ENCODE data around the gene NPEPL1. TPM values are rescaled to one million over a fixed set of nuclear protein-coding genes. Genes with fewer than 3 reads are reported as not detected.

NPEPL1 gene
- total RNA-seq, 2 donors from 2014 or later = 25.7 to 29.0 TPM

GRCh38 chr20:58664331-58664730 is 28.3 kb upstream of the NPEPL1 start:
- ATAC-seq (replicated peaks in 1 of 2) = no peak
- DNase-seq = no peak
- Mint-ChIP-seq H3K4me1 (ENCODE audit: low read depth) (peaks cover 55% of the 10 kb centered on the region), H3K27me3 (ENCODE audit: low read depth) (no peaks in the 10 kb centered on the region), H3K27ac (no peak overlapping the region), H3K36me3 (ENCODE audit: insufficient read depth in 2 of 2) (peaks cover 8 to 9% of the 10 kb centered on the region in 2 donors), H3K4me3 (no peak overlapping the region), H3K9me3 (no peaks in the 10 kb centered on the region)

- peaks cover 8 to 9% of the 10 kb centered on the region in 2 donors for H3K36me3 Mint-ChIP-seq (ENCODE audit: insufficient read depth in 2 of 2)
- no peak overlapping the region for H3K4me3 Mint-ChIP-seq
- no peaks in the 10 kb centered on the region for H3K27me3 Mint-ChIP-seq (ENCODE audit: low read depth)
- H3K27ac Mint-ChIP-seq = no peak overlapping the region
- H3K4me1 Mint-ChIP-seq (ENCODE audit: low read depth) = peaks cover 50% of the 10 kb centered on the region
- DNase-seq (no peak), ATAC-seq (replicated peaks in 1 of 2) (no peak)
- H3K9me3 Mint-ChIP-seq = no peaks in the 10 kb centered on the region
Measured at GRCh38 chr20:58664883-58665282, 27.7 kb upstream of the NPEPL1 start.

- peaks cover 47% of the 10 kb centered on the region for H3K4me1 Mint-ChIP-seq (ENCODE audit: low read depth)
- no peaks in the 10 kb centered on the region for H3K9me3 Mint-ChIP-seq
- no peak overlapping the region for H3K27ac Mint-ChIP-seq
- no peaks in the 10 kb centered on the region for H3K27me3 Mint-ChIP-seq (ENCODE audit: low read depth)
- DNase-seq (no peak), ATAC-seq (replicated peaks in 1 of 2) (no peak)
- H3K36me3 Mint-ChIP-seq (ENCODE audit: insufficient read depth in 2 of 2) = peaks cover 8 to 12% of the 10 kb centered on the region in 2 donors
- H3K4me3 Mint-ChIP-seq = no peak overlapping the region
Measured at GRCh38 chr20:58665606-58666005, 27.0 kb upstream of the NPEPL1 start.

- ATAC-seq (replicated peaks in 1 of 2) (no peak), DNase-seq (no peak)
- Mint-ChIP-seq H3K4me1 (ENCODE audit: low read depth) (peaks cover 36% of the 10 kb centered on the region), H3K27me3 (ENCODE audit: low read depth) (no peaks in the 10 kb centered on the region), H3K27ac (peak overlapping the region; percentile 85), H3K36me3 (ENCODE audit: insufficient read depth in 2 of 2) (peaks cover 10 to 14% of the 10 kb centered on the region in 2 donors), H3K9me3 (no peaks in the 10 kb centered on the region), H3K4me3 (no peak overlapping the region)
Measured at GRCh38 chr20:58666702-58667101, 25.9 kb upstream of the NPEPL1 start.

GRCh38 chr20:58667975-58668374 is 24.6 kb upstream of the NPEPL1 start:
- Mint-ChIP-seq H3K36me3 (ENCODE audit: insufficient read depth in 2 of 2) (peaks cover 8 to 12% of the 10 kb centered on the region in 2 donors), H3K4me1 (ENCODE audit: low read depth) (peaks cover 30% of the 10 kb centered on the region), H3K9me3 (no peaks in the 10 kb centered on the region), H3K27ac (peak overlapping the region; percentile 41), H3K4me3 (no peak overlapping the region), H3K27me3 (ENCODE audit: low read depth) (no peaks in the 10 kb centered on the region)
- no peak for DNase-seq
- peak in 1 of 2 donors; percentile 42 for ATAC-seq (replicated peaks in 1 of 2)

GRCh38 chr20:58668901-58669286 is 23.7 kb upstream of the NPEPL1 start:
- Mint-ChIP-seq H3K27me3 (ENCODE audit: low read depth) (no peaks in the 10 kb centered on the region), H3K9me3 (no peaks in the 10 kb centered on the region), H3K27ac (no peak overlapping the region), H3K36me3 (ENCODE audit: insufficient read depth in 2 of 2) (peaks cover 6 to 10% of the 10 kb centered on the region in 2 donors), H3K4me3 (no peak overlapping the region), H3K4me1 (ENCODE audit: low read depth) (peaks cover 30% of the 10 kb centered on the region)
- ATAC-seq (replicated peaks in 1 of 2) (no peak), DNase-seq (no peak)

- Mint-ChIP-seq H3K9me3 (no peaks in the 10 kb centered on the region), H3K4me1 (ENCODE audit: low read depth) (peaks cover 26% of the 10 kb centered on the region), H3K4me3 (no peak overlapping the region), H3K27me3 (ENCODE audit: low read depth) (no peaks in the 10 kb centered on the region), H3K36me3 (ENCODE audit: insufficient read depth in 2 of 2) (peaks cover 6 to 11% of the 10 kb centered on the region in 2 donors), H3K27ac (no peak overlapping the region)
- DNase-seq (no peak), ATAC-seq (replicated peaks in 1 of 2) (no peak)
Measured at GRCh38 chr20:58669287-58670006, 23.2 kb upstream of the NPEPL1 start.

GRCh38 chr20:58670102-58670501 is 22.5 kb upstream of the NPEPL1 start:
- no peak for ATAC-seq (replicated peaks in 1 of 2)
- Mint-ChIP-seq H3K4me1 (ENCODE audit: low read depth) (peaks cover 20% of the 10 kb centered on the region), H3K4me3 (no peak overlapping the region), H3K9me3 (no peaks in the 10 kb centered on the region), H3K27ac (peak overlapping the region; percentile 39), H3K36me3 (ENCODE audit: insufficient read depth in 2 of 2) (peaks cover 6 to 11% of the 10 kb centered on the region in 2 donors), H3K27me3 (ENCODE audit: low read depth) (no peaks in the 10 kb centered on the region)
- DNase-seq = no peak

- H3K36me3 Mint-ChIP-seq (ENCODE audit: insufficient read depth in 2 of 2) = peaks cover 6 to 16% of the 10 kb centered on the region in 2 donors
- no peaks in the 10 kb centered on the region for H3K27me3 Mint-ChIP-seq (ENCODE audit: low read depth)
- no peak for ATAC-seq (replicated peaks in 1 of 2)
- no peaks in the 10 kb centered on the region for H3K9me3 Mint-ChIP-seq
- H3K4me1 Mint-ChIP-seq (ENCODE audit: low read depth) = peaks cover 14% of the 10 kb centered on the region
- DNase-seq = no peak
- no peak overlapping the region for H3K4me3 Mint-ChIP-seq
- peak overlapping the region; percentile 39 for H3K27ac Mint-ChIP-seq
Measured at GRCh38 chr20:58670659-58671058, 21.9 kb upstream of the NPEPL1 start.

- H3K9me3 Mint-ChIP-seq = no peaks in the 10 kb centered on the region
- H3K27me3 Mint-ChIP-seq (ENCODE audit: low read depth) = no peaks in the 10 kb centered on the region
- ATAC-seq (replicated peaks in 1 of 2) = no peak
- H3K4me1 Mint-ChIP-seq (ENCODE audit: low read depth) = peaks cover 5% of the 10 kb centered on the region
- H3K4me3 Mint-ChIP-seq = no peak overlapping the region
- no peak for DNase-seq
- peaks cover 5 to 20% of the 10 kb centered on the region in 2 donors for H3K36me3 Mint-ChIP-seq (ENCODE audit: insufficient read depth in 2 of 2)
- peak overlapping the region; percentile 66 for H3K27ac Mint-ChIP-seq
Measured at GRCh38 chr20:58673119-58673518, 19.5 kb upstream of the NPEPL1 start.

- DNase-seq (no peak), ATAC-seq (replicated peaks in 1 of 2) (no peak)
- H3K36me3 Mint-ChIP-seq (ENCODE audit: insufficient read depth in 2 of 2) = peaks cover 5 to 21% of the 10 kb centered on the region in 2 donors
- H3K27ac Mint-ChIP-seq = no peak overlapping the region
- no peaks in the 10 kb centered on the region for H3K27me3 Mint-ChIP-seq (ENCODE audit: low read depth)
- H3K9me3 Mint-ChIP-seq = no peaks in the 10 kb centered on the region
- no peak overlapping the region for H3K4me3 Mint-ChIP-seq
- peaks cover 3% of the 10 kb centered on the region for H3K4me1 Mint-ChIP-seq (ENCODE audit: low read depth)
Measured at GRCh38 chr20:58675146-58675584, 17.4 kb upstream of the NPEPL1 start.

- Mint-ChIP-seq H3K4me3 (no peak overlapping the region), H3K27me3 (ENCODE audit: low read depth) (no peaks in the 10 kb centered on the region), H3K9me3 (no peaks in the 10 kb centered on the region), H3K4me1 (ENCODE audit: low read depth) (no peaks in the 10 kb centered on the region), H3K36me3 (ENCODE audit: insufficient read depth in 2 of 2) (peaks cover 5 to 18% of the 10 kb centered on the region in 2 donors), H3K27ac (no peak overlapping the region)
- ATAC-seq (replicated peaks in 1 of 2) (no peak), DNase-seq (no peak)
Measured at GRCh38 chr20:58675641-58676040, 17.0 kb upstream of the NPEPL1 start.

- peaks cover 3 to 16% of the 10 kb centered on the region in 2 donors for H3K36me3 Mint-ChIP-seq (ENCODE audit: insufficient read depth in 2 of 2)
- H3K27me3 Mint-ChIP-seq (ENCODE audit: low read depth) = no peaks in the 10 kb centered on the region
- DNase-seq (no peak), ATAC-seq (replicated peaks in 1 of 2) (no peak)
- H3K4me3 Mint-ChIP-seq = no peak overlapping the region
- H3K9me3 Mint-ChIP-seq = no peaks in the 10 kb centered on the region
- H3K27ac Mint-ChIP-seq = no peak overlapping the region
- no peaks in the 10 kb centered on the region for H3K4me1 Mint-ChIP-seq (ENCODE audit: low read depth)
Measured at GRCh38 chr20:58676161-58676560, 16.4 kb upstream of the NPEPL1 start.

- Mint-ChIP-seq H3K4me1 (ENCODE audit: low read depth) (no peaks in the 10 kb centered on the region), H3K36me3 (ENCODE audit: insufficient read depth in 2 of 2) (peaks cover 2 to 15% of the 10 kb centered on the region in 2 donors), H3K4me3 (no peak overlapping the region), H3K27ac (no peak overlapping the region), H3K27me3 (ENCODE audit: low read depth) (no peaks in the 10 kb centered on the region), H3K9me3 (no peaks in the 10 kb centered on the region)
- DNase-seq (no peak), ATAC-seq (replicated peaks in 1 of 2) (no peak)
Measured at GRCh38 chr20:58677079-58677604, 15.5 kb upstream of the NPEPL1 start.

Data from activated T-cell treated with anti-CD3 and anti-CD28 coated beads, Interleukin-2, amount 50 U/mL, for 72 hours (primary cell).